Liver (tissue), 9 donors: ENCODE data around the gene NR2F1. TPM values are rescaled to one million over a fixed set of nuclear protein-coding genes. Genes with fewer than 3 reads are reported as not detected.

Source experiments
- DNase-seq: peaks from one replicate; pipeline ENCODE4 v3.0.0-alpha.2; 2017; ENCODE audit warnings: low spot score
- H3K27ac ChIP-seq, 2 donors: one replicate each; pipeline ENCODE4 v1.7.0; 2013; ENCODE audit warnings: inconsistent platforms in 2 of 2, low read length in 2 of 2, control low read depth in 1 of 2, low read depth in 1 of 2, mild to moderate bottlenecking in 1 of 2
- H3K27me3 ChIP-seq, 4 donors: one replicate each; pipeline versions ENCODE4 v1.6.1 to v1.7.0; 2013; ENCODE audit warnings: low read length in 3 of 4, inconsistent platforms in 1 of 4, mild to moderate bottlenecking in 1 of 4, moderate library complexity in 1 of 4; ENCODE audit not compliant: control insufficient read depth in 4 of 4, insufficient read depth in 4 of 4
- H3K36me3 ChIP-seq, 4 donors: one replicate each; pipeline versions ENCODE4 v1.6.1 to v1.7.0; 2013; ENCODE audit warnings: low read length in 3 of 4, mild to moderate bottlenecking in 3 of 4, low read depth in 1 of 4, moderate library complexity in 1 of 4; ENCODE audit not compliant: control insufficient read depth in 4 of 4, insufficient read depth in 3 of 4
- H3K4me1 ChIP-seq, 4 donors: one replicate each; pipeline versions ENCODE4 v1.6.1 to v1.7.0; 2013; ENCODE audit warnings: low read length in 3 of 4, mild to moderate bottlenecking in 3 of 4, moderate library complexity in 1 of 4; ENCODE audit not compliant: control insufficient read depth in 4 of 4, insufficient read depth in 4 of 4
- H3K4me3 ChIP-seq, 3 donors: one replicate each; pipeline versions ENCODE4 v1.6.1 to v1.7.0; 2013; ENCODE audit warnings: low read length in 3 of 3, control low read depth in 1 of 3, low read depth in 1 of 3, mild to moderate bottlenecking in 1 of 3
- H3K9ac ChIP-seq, 2 donors: one replicate each; pipeline ENCODE4 v1.7.0; 2013; ENCODE audit warnings: low read length in 2 of 2, mild to moderate bottlenecking in 2 of 2, moderate library complexity in 2 of 2, control low read depth in 1 of 2, low read depth in 1 of 2
- H3K9me3 ChIP-seq, 4 donors: one replicate each; pipeline versions ENCODE4 v1.6.1 to v1.7.0; 2013; ENCODE audit warnings: low read length in 3 of 4; ENCODE audit not compliant: control insufficient read depth in 4 of 4
- EGR1 ChIP-seq, 2 donors: IDR thresholded peaks; 2 replicates each; pipeline ENCODE4 v1.6.1; 2016 to 2018; ENCODE audit warnings: antibody characterized with exemption in 2 of 2, low read depth in 2 of 2
- FOXA1 ChIP-seq: IDR thresholded peaks from 2 replicates; pipeline ENCODE4 v1.6.1; 2016; ENCODE audit warnings: antibody characterized with exemption
- FOXA2 ChIP-seq: IDR thresholded peaks from 2 replicates; pipeline ENCODE4 v1.6.1; 2016; ENCODE audit warnings: antibody characterized with exemption
- GABPA ChIP-seq, 2 donors: IDR thresholded peaks in 1 of 2; conservative IDR thresholded peaks in 1 of 2; 2 replicates each; pipeline ENCODE4 v1.6.1; 2016; ENCODE audit warnings: antibody characterized with exemption in 2 of 2, mild to moderate bottlenecking in 1 of 2, moderate library complexity in 1 of 2
- HNF4A ChIP-seq, 2 donors: conservative IDR thresholded peaks; 2 replicates each; pipeline ENCODE4 v1.6.1; 2016; ENCODE audit warnings: antibody characterized with exemption in 2 of 2, mild to moderate bottlenecking in 2 of 2
- HNF4G ChIP-seq: IDR thresholded peaks from 2 replicates; pipeline ENCODE4 v1.6.1; 2016; ENCODE audit warnings: antibody characterized with exemption
- JUND ChIP-seq, 2 donors: IDR thresholded peaks; 2 replicates each; pipeline ENCODE4 v1.6.1; 2016; ENCODE audit warnings: antibody characterized with exemption in 2 of 2
- NR2F2 ChIP-seq: IDR thresholded peaks from 2 replicates; pipeline ENCODE4 v1.6.1; 2016; ENCODE audit warnings: antibody characterized with exemption
- RAD21 ChIP-seq, 2 donors: IDR thresholded peaks; 2 replicates each; pipeline ENCODE4 v1.6.1; 2016; ENCODE audit warnings: antibody characterized with exemption in 2 of 2, mild to moderate bottlenecking in 2 of 2
- RXRA ChIP-seq, 2 donors: IDR thresholded peaks; 2 replicates each; pipeline ENCODE4 v1.6.1; 2017 to 2018; ENCODE audit warnings: antibody characterized with exemption in 2 of 2, mild to moderate bottlenecking in 1 of 2
- SP1 ChIP-seq: IDR thresholded peaks from 2 replicates; pipeline ENCODE4 v1.6.1; 2018; ENCODE audit warnings: antibody characterized with exemption, mild to moderate bottlenecking
- TAF1 ChIP-seq: conservative IDR thresholded peaks from 2 replicates; pipeline ENCODE4 v1.6.1; 2016; ENCODE audit warnings: antibody characterized with exemption, mild to moderate bottlenecking
- YY1 ChIP-seq: IDR thresholded peaks from 2 replicates; pipeline ENCODE4 v1.6.1; 2016; ENCODE audit warnings: antibody characterized with exemption, mild to moderate bottlenecking
- WGBS: extraction: QIAGEN DNeasy Blood & Tissue Kit; methylation state at CpG from one replicate; pipeline ENCODE4 v1.1.7; 2013; 5-methylcytosine and 5-hydroxymethylcytosine counted together
- polyA plus RNA-seq, 2 donors: library from polyadenylated mRNA; stranded (reverse) in 1 of 2; unstranded in 1 of 2; fragments of 200-250 nt in 1 of 2; fragments of >200 nt in 1 of 2; fragmentation: Nextera tagmentation in 1 of 2; extraction: Ambion mirVana in 1 of 2; gene quantifications; one replicate each; pipeline versions ENCODE4 v1.2.1 to v1.2.3, GENCODE V29; 2013 to 2015
- total RNA-seq, 2 donors: library from RNA; depleted of rRNA; stranded (reverse); fragments of >200 nt; gene quantifications; one replicate each; pipeline ENCODE4 v1.2.3, GENCODE V29; 2014
- TF ChIP-seq, protein P1 (sequence below): IDR thresholded peaks from 2 replicates; pipeline ENCODE4 v1.6.1; 2016; ENCODE audit warnings: antibody characterized with exemption
- TF ChIP-seq, protein P2 (sequence below): IDR thresholded peaks from 2 replicates; pipeline ENCODE4 v1.6.1; 2016; ENCODE audit warnings: antibody characterized with exemption
- TF ChIP-seq, protein P3 (sequence below): IDR thresholded peaks from 2 replicates; pipeline ENCODE4 v1.6.1; 2016; ENCODE audit warnings: antibody characterized with exemption, mild to moderate bottlenecking
- TF ChIP-seq, protein P4 (sequence below): fragments of 150-350 bp; IDR thresholded peaks from 2 replicates; pipeline ENCODE4 v1.5.1; 2017; ENCODE audit warnings: improper control_type of control experiment, low read depth, low read length; ENCODE audit not compliant: missing input control
- TF ChIP-seq, protein P5 (sequence below): IDR thresholded peaks from 2 replicates; pipeline ENCODE4 v1.6.1; 2016; ENCODE audit warnings: antibody characterized with exemption
- donor health status: healthy.
- donor health status: healthy.
- donor health status: healthy.
- donor health status: healthy.
- donor health status: healthy.

Gene NR2F1
- total and polyA plus RNA-seq, 4 donors, result 3.9 to 13.0 (median 10.6) TPM

DNA sequence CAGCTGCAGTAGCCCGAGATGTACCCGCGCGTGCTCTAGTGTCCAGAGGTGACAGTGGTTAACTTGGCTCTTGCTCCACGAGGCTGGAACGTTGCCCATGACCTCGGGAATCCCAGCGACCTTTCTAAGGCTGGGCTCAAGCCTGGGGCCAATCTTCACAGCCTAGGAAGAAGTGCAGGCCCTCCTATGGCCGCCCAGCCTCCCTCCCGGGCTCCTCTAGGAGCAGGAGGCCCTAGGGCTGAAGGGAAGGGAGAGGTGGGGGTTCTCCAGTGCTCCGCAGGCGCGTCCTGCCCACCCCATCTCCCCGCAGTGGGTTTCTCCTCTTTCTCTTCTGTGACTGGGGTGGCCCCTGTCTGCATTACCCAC lies 13.3 kb downstream of the NR2F1 start (continued):
- TF ChIP-seq, protein P1, sequence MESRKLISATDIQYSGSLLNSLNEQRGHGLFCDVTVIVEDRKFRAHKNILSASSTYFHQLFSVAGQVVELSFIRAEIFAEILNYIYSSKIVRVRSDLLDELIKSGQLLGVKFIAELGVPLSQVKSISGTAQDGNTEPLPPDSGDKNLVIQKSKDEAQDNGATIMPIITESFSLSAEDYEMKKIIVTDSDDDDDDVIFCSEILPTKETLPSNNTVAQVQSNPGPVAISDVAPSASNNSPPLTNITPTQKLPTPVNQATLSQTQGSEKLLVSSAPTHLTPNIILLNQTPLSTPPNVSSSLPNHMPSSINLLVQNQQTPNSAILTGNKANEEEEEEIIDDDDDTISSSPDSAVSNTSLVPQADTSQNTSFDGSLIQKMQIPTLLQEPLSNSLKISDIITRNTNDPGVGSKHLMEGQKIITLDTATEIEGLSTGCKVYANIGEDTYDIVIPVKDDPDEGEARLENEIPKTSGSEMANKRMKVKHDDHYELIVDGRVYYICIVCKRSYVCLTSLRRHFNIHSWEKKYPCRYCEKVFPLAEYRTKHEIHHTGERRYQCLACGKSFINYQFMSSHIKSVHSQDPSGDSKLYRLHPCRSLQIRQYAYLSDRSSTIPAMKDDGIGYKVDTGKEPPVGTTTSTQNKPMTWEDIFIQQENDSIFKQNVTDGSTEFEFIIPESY, result no peak

DNA sequence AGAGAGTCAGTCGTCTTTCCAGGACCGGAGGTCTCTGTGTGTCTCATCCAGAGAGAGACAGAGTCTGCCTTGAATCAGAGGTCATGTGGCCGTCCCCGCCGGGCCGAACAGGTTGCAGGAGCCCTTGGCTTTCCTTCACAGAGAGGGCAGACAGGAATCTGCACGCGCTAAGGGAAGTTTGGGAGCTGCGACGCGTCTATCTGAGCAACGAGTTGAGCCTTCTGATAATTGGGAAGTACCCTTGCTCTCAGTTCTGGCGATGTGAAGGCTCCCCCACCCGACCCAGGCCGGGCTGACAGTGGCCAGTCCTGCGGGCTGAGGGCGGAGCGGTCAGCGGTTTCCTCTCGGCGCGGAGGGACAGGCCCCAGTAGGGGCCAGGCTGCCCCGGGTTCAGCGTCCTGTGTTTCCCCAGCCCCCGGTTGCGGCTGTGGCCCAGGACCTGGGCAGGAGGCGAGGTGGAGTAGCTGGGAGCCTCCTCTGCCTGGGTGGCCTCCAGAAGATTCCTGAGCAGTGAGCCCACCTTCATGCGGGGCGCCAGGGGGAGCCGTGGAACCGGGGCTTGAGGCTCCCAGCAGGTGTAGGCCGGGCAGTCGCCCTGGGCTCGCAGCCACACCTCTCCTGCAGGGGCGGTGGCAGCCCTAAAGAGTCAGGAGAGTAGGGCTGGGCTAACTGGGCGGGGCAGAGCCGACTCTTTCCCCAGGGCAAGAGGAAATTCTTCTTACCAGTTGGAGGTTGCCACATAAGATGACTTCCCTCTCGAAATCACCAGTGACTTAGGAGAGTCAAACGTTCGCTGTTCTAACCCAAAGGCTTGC lies 13.9 kb downstream of the NR2F1 start:
- H3K9ac ChIP-seq, result no peak overlapping the region
- no peak overlapping the region for H3K27ac ChIP-seq
- H3K36me3 ChIP-seq, result no peaks in the 10 kb centered on the region
- H3K27me3 ChIP-seq, result peaks cover 2 to 8% (median 6%) of the 10 kb centered on the region in 4 donors
- peaks cover 0 to 2% (median 0%) of the 10 kb centered on the region in 4 donors for H3K4me1 ChIP-seq
- WGBS, result 29% methylated on average over 40 of the region's 40 CpGs
- H3K4me3 ChIP-seq, result no peak overlapping the region
- DNase-seq, result no peak
- TF ChIP-seq TAF1 (no peak), EGR1 (IDR thresholded peaks at IDR 0.05; ENCODE audit: low read depth in 2 of 2) (no peak), FOXA2 (no peak), SP1 (no peak)
- TF ChIP-seq, protein P2, sequence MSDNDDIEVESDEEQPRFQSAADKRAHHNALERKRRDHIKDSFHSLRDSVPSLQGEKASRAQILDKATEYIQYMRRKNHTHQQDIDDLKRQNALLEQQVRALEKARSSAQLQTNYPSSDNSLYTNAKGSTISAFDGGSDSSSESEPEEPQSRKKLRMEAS, result no peak
- H3K9me3 ChIP-seq, result no peaks in the 10 kb centered on the region

DNA sequence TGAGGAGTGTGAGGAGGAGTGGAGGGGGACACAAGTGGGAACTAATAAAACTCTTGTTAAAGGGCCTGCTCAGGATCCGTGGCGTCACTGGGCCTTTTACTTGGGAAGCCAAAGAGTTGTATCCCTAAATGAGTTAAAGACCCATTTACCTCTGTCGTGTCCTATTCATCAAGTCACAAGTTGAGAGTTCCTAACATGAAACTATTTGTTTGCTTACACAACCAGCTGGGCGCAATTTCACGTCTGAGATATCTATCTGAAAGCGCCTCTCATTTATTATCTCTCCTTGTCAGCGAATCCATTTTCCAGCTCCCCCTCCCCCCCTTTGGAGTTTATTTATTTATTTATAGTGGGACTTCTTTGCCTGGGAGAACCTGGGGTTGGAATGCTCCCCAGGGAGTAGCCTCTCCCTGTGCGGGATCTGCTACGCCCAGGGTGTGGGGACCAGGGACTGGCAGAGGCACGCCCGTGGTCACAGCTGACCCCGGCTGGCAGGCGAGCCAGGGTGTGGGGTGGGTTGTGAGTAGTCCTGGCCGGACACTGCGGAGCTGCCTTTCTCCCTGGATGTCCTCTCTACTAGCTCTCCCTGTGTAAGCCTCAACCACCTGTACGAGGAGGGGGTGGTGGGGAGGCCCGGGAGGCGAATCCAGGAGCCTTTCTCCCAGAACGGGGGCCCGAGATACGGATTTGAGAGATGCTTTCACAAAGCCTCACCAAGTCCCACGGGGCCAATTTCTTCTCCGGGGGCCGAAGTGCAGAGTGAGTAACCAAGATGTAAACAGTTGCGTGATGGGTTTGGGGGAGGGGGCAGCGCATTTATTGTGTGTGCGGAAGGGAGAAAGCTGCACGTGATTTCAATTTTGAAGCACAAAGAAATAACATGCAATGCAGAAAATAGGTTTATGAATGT lies 15.3 kb downstream of the NR2F1 start:
- no peak for DNase-seq
- WGBS, result 50% methylated on average over 28 of the region's 28 CpGs
- no peak for TF ChIP-seq GABPA (IDR thresholded peaks at IDR 0.05 in 1 of 2, conservative IDR thresholded peaks at IDR 0.05 in 1 of 2)
- no peak for TF ChIP-seq FOXA1
- no peak for TF ChIP-seq HNF4A (conservative IDR thresholded peaks at IDR 0.05)
- TF ChIP-seq, protein P3, sequence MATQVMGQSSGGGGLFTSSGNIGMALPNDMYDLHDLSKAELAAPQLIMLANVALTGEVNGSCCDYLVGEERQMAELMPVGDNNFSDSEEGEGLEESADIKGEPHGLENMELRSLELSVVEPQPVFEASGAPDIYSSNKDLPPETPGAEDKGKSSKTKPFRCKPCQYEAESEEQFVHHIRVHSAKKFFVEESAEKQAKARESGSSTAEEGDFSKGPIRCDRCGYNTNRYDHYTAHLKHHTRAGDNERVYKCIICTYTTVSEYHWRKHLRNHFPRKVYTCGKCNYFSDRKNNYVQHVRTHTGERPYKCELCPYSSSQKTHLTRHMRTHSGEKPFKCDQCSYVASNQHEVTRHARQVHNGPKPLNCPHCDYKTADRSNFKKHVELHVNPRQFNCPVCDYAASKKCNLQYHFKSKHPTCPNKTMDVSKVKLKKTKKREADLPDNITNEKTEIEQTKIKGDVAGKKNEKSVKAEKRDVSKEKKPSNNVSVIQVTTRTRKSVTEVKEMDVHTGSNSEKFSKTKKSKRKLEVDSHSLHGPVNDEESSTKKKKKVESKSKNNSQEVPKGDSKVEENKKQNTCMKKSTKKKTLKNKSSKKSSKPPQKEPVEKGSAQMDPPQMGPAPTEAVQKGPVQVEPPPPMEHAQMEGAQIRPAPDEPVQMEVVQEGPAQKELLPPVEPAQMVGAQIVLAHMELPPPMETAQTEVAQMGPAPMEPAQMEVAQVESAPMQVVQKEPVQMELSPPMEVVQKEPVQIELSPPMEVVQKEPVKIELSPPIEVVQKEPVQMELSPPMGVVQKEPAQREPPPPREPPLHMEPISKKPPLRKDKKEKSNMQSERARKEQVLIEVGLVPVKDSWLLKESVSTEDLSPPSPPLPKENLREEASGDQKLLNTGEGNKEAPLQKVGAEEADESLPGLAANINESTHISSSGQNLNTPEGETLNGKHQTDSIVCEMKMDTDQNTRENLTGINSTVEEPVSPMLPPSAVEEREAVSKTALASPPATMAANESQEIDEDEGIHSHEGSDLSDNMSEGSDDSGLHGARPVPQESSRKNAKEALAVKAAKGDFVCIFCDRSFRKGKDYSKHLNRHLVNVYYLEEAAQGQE, result no peak
- no peak for TF ChIP-seq RXRA (IDR thresholded peaks at IDR 0.05)
- TF ChIP-seq, protein P4, sequence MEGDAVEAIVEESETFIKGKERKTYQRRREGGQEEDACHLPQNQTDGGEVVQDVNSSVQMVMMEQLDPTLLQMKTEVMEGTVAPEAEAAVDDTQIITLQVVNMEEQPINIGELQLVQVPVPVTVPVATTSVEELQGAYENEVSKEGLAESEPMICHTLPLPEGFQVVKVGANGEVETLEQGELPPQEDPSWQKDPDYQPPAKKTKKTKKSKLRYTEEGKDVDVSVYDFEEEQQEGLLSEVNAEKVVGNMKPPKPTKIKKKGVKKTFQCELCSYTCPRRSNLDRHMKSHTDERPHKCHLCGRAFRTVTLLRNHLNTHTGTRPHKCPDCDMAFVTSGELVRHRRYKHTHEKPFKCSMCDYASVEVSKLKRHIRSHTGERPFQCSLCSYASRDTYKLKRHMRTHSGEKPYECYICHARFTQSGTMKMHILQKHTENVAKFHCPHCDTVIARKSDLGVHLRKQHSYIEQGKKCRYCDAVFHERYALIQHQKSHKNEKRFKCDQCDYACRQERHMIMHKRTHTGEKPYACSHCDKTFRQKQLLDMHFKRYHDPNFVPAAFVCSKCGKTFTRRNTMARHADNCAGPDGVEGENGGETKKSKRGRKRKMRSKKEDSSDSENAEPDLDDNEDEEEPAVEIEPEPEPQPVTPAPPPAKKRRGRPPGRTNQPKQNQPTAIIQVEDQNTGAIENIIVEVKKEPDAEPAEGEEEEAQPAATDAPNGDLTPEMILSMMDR, result no peak
- no peak for TF ChIP-seq TAF1
- TF ChIP-seq, protein P2, result no peak
- TF ChIP-seq HNF4G, result no peak
- no peak for TF ChIP-seq SP1
- TF ChIP-seq YY1, result no peak
- no peak for TF ChIP-seq JUND (IDR thresholded peaks at IDR 0.05)
- no peak for TF ChIP-seq NR2F2
- TF ChIP-seq, protein P5, sequence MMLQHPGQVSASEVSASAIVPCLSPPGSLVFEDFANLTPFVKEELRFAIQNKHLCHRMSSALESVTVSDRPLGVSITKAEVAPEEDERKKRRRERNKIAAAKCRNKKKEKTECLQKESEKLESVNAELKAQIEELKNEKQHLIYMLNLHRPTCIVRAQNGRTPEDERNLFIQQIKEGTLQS, result no peak
- no peak for TF ChIP-seq FOXA2
- no peak for TF ChIP-seq RAD21 (IDR thresholded peaks at IDR 0.05)
- TF ChIP-seq EGR1 (IDR thresholded peaks at IDR 0.05; ENCODE audit: low read depth in 2 of 2), result no peak

More for the DNA sequence above, 15.3 kb downstream of the NR2F1 start:
- Histone ChIP-seq H3K4me1 (peaks cover 0 to 2% (median 0%) of the 10 kb centered on the region in 4 donors), H3K9ac (no peak overlapping the region), H3K4me3 (no peak overlapping the region), H3K36me3 (no peaks in the 10 kb centered on the region), H3K27me3 (peaks cover 2 to 13% (median 10%) of the 10 kb centered on the region in 4 donors), H3K27ac (no peak overlapping the region), H3K9me3 (peaks cover 0 to 1% (median 0%) of the 10 kb centered on the region in 4 donors)
